Measurements from ENCODE around the gene C1orf159. TPM values are rescaled to one million over a fixed set of nuclear protein-coding genes. Genes with fewer than 3 reads are reported as not detected.
A peak's percentile ranks its signal among the peaks of the same experiment; 100 is the strongest.

Gene C1orf159
- total RNA-seq, 4 donors from 2014 or later, result 2.8 to 6.4 (median 5.3) TPM

- H3K27ac ChIP-seq, result no peak overlapping the region
- no peaks in the 10 kb centered on the region for H3K9me3 ChIP-seq
- in situ Hi-C loops (cut with MboI; ENCODE audit: low sequenced_read_pairs in 4 of 4) (no loop called here), intact Hi-C loops (cut with DNase I; ENCODE audit: low total_unique reads) (loop anchor here (10.0 kb wide), 1 partner anchor 76 kb away; the partner anchor contains the start of gene C1orf159)
- H3K4me3 ChIP-seq, result no peak overlapping the region
- ATAC-seq (no peak), DNase-seq (no peak)
- H3K27me3 ChIP-seq, result peaks cover 35 to 63% (median 50%) of the 10 kb centered on the region in 3 donors
- H3K36me3 ChIP-seq, result no peaks in the 10 kb centered on the region
- TF ChIP-seq POLR2A (IDR thresholded peaks at IDR 0.05), result no peak
- TF ChIP-seq, protein P1, sequence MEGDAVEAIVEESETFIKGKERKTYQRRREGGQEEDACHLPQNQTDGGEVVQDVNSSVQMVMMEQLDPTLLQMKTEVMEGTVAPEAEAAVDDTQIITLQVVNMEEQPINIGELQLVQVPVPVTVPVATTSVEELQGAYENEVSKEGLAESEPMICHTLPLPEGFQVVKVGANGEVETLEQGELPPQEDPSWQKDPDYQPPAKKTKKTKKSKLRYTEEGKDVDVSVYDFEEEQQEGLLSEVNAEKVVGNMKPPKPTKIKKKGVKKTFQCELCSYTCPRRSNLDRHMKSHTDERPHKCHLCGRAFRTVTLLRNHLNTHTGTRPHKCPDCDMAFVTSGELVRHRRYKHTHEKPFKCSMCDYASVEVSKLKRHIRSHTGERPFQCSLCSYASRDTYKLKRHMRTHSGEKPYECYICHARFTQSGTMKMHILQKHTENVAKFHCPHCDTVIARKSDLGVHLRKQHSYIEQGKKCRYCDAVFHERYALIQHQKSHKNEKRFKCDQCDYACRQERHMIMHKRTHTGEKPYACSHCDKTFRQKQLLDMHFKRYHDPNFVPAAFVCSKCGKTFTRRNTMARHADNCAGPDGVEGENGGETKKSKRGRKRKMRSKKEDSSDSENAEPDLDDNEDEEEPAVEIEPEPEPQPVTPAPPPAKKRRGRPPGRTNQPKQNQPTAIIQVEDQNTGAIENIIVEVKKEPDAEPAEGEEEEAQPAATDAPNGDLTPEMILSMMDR (IDR thresholded peaks at IDR 0.05 in 4 of 5, conservative IDR thresholded peaks at IDR 0.05 in 1 of 5), result no peak
- H3K4me1 ChIP-seq, result peaks cover 12 to 19% of the 10 kb centered on the region in 2 donors
Observed at GRCh38 chr1:1038694-1039093, 77.2 kb downstream of the C1orf159 start.

- no peaks in the 10 kb centered on the region for H3K9me3 ChIP-seq
- TF ChIP-seq, protein P1 (IDR thresholded peaks at IDR 0.05 in 4 of 5, conservative IDR thresholded peaks at IDR 0.05 in 1 of 5), result no peak
- no peak for TF ChIP-seq POLR2A (IDR thresholded peaks at IDR 0.05)
- ATAC-seq (no peak), DNase-seq (no peak)
- in situ Hi-C loops (cut with MboI; ENCODE audit: low sequenced_read_pairs in 4 of 4) (no loop called here), intact Hi-C loops (cut with DNase I; ENCODE audit: low total_unique reads) (loop anchor here (10.0 kb wide), 1 partner anchor 77 kb away; the partner anchor contains the start of gene C1orf159)
- H3K27me3 ChIP-seq, result peaks cover 35 to 64% (median 56%) of the 10 kb centered on the region in 3 donors
- no peak overlapping the region for H3K27ac ChIP-seq
- H3K4me1 ChIP-seq, result peaks cover 12 to 27% of the 10 kb centered on the region in 2 donors
- H3K36me3 ChIP-seq, result no peaks in the 10 kb centered on the region
- no peak overlapping the region for H3K4me3 ChIP-seq
Observed at GRCh38 chr1:1037366-1038327, 78.2 kb downstream of the C1orf159 start.

- ATAC-seq (no peak), DNase-seq (no peak)
- Histone ChIP-seq H3K27me3 (peaks cover 33 to 63% (median 58%) of the 10 kb centered on the region in 3 donors), H3K9me3 (no peaks in the 10 kb centered on the region), H3K4me1 (peaks cover 12 to 28% of the 10 kb centered on the region in 2 donors), H3K4me3 (no peak overlapping the region), H3K27ac (no peak overlapping the region), H3K36me3 (no peaks in the 10 kb centered on the region)
- TF ChIP-seq, protein P1 (IDR thresholded peaks at IDR 0.05 in 4 of 5, conservative IDR thresholded peaks at IDR 0.05 in 1 of 5), result no peak
- no peak for TF ChIP-seq POLR2A (IDR thresholded peaks at IDR 0.05)
- intact Hi-C loops (cut with DNase I; ENCODE audit: low total_unique reads) (loop anchor here (10.0 kb wide), 1 partner anchor 79 kb away; the partner anchor contains the start of gene C1orf159), in situ Hi-C loops (cut with MboI; ENCODE audit: low sequenced_read_pairs in 4 of 4) (no loop called here)
Observed at GRCh38 chr1:1035291-1035943, 80.5 kb downstream of the C1orf159 start.

- Histone ChIP-seq H3K9me3 (no peaks in the 10 kb centered on the region), H3K36me3 (no peaks in the 10 kb centered on the region), H3K4me3 (peak overlapping the region; percentile 32 to 48 (median 38)), H3K27ac (no peak overlapping the region), H3K4me1 (peaks cover 5 to 19% of the 10 kb centered on the region in 2 donors), H3K27me3 (peaks cover 25 to 53% (median 48%) of the 10 kb centered on the region in 3 donors)
- TF ChIP-seq POLR2A (IDR thresholded peaks at IDR 0.05), result no peak
- TF ChIP-seq, protein P1 (IDR thresholded peaks at IDR 0.05 in 4 of 5, conservative IDR thresholded peaks at IDR 0.05 in 1 of 5), result no peak
- in situ Hi-C loops (cut with MboI; ENCODE audit: low sequenced_read_pairs in 4 of 4), result no loop called here
- ATAC-seq (no peak), DNase-seq (no peak)
- intact Hi-C loops (cut with DNase I; ENCODE audit: low total_unique reads), result loop anchor here (5.0 to 10.0 kb wide), 2 partner anchors 80 to 258 kb away; partner anchors contain the start of gene C1orf159
Observed at GRCh38 chr1:1034439-1034781, 81.5 kb downstream of the C1orf159 start.

Measured in gastrocnemius medialis (tissue), 4 donors.